ENCODE measurements around the gene SLC17A1. TPM values are rescaled to one million over a fixed set of nuclear protein-coding genes. Genes with fewer than 3 reads are reported as not detected.

Gene SLC17A1
- total RNA-seq, 2 donors from 2014 or later, result not detected

GRCh38 chr6:25832307-25832662 lies 433 bp upstream of the SLC17A1 start:
- intact Hi-C loops (cut with DNase I), result no loop called here
- no peak for TF ChIP-seq CTCF (IDR thresholded peaks at IDR 0.05)
- no peak for DNase-seq
- Histone ChIP-seq H3K27ac (no peak overlapping the region), H3K36me3 (no peaks in the 10 kb centered on the region), H3K9ac (ENCODE audit: low read depth in 2 of 2, low read length in 2 of 2) (no peak overlapping the region), H3K27me3 (no peaks in the 10 kb centered on the region), H3K9me3 (no peaks in the 10 kb centered on the region), H3K4me1 (no peaks in the 10 kb centered on the region), H3K4me3 (no peak overlapping the region)

GRCh38 chr6:25830458-25830857 lies 1.4 kb downstream of the SLC17A1 start:
- H3K9me3 ChIP-seq, result no peaks in the 10 kb centered on the region
- no peaks in the 10 kb centered on the region for H3K36me3 ChIP-seq
- intact Hi-C loops (cut with DNase I), result no loop called here
- H3K9ac ChIP-seq (ENCODE audit: low read depth in 2 of 2, low read length in 2 of 2), result no peak overlapping the region
- H3K27me3 ChIP-seq, result no peaks in the 10 kb centered on the region
- no peak for DNase-seq
- no peak overlapping the region for H3K27ac ChIP-seq
- no peaks in the 10 kb centered on the region for H3K4me1 ChIP-seq
- TF ChIP-seq CTCF (IDR thresholded peaks at IDR 0.05), result no peak
- H3K4me3 ChIP-seq, result no peak overlapping the region

- Histone ChIP-seq H3K9me3 (no peaks in the 10 kb centered on the region), H3K27me3 (no peaks in the 10 kb centered on the region), H3K4me1 (no peaks in the 10 kb centered on the region), H3K27ac (no peak overlapping the region), H3K4me3 (no peak overlapping the region), H3K36me3 (no peaks in the 10 kb centered on the region), H3K9ac (ENCODE audit: low read depth in 2 of 2, low read length in 2 of 2) (no peak overlapping the region)
- no peak for DNase-seq
- intact Hi-C loops (cut with DNase I), result no loop called here
- no peak for TF ChIP-seq CTCF (IDR thresholded peaks at IDR 0.05)
Observed at GRCh38 chr6:25829375-25829774, 2.5 kb downstream of the SLC17A1 start.

GRCh38 chr6:25821341-25821740 lies 10.5 kb downstream of the SLC17A1 start:
- TF ChIP-seq CTCF (IDR thresholded peaks at IDR 0.05), result no peak
- Histone ChIP-seq H3K4me3 (no peak overlapping the region), H3K27me3 (no peaks in the 10 kb centered on the region), H3K9ac (ENCODE audit: low read depth in 2 of 2, low read length in 2 of 2) (no peak overlapping the region), H3K36me3 (no peaks in the 10 kb centered on the region), H3K4me1 (no peaks in the 10 kb centered on the region), H3K9me3 (no peaks in the 10 kb centered on the region), H3K27ac (no peak overlapping the region)
- intact Hi-C loops (cut with DNase I), result no loop called here
- DNase-seq, result no peak

GRCh38 chr6:25816252-25816651 lies 15.6 kb downstream of the SLC17A1 start:
- intact Hi-C loops (cut with DNase I), result no loop called here
- TF ChIP-seq CTCF (IDR thresholded peaks at IDR 0.05), result no peak
- no peak for DNase-seq
- Histone ChIP-seq H3K9me3 (no peaks in the 10 kb centered on the region), H3K36me3 (no peaks in the 10 kb centered on the region), H3K27me3 (no peaks in the 10 kb centered on the region), H3K4me1 (no peaks in the 10 kb centered on the region), H3K27ac (no peak overlapping the region), H3K9ac (ENCODE audit: low read depth in 2 of 2, low read length in 2 of 2) (no peak overlapping the region), H3K4me3 (no peak overlapping the region)

- intact Hi-C loops (cut with DNase I), result no loop called here
- Histone ChIP-seq H3K4me3 (no peak overlapping the region), H3K9me3 (no peaks in the 10 kb centered on the region), H3K27ac (no peak overlapping the region), H3K36me3 (no peaks in the 10 kb centered on the region), H3K4me1 (no peaks in the 10 kb centered on the region), H3K9ac (ENCODE audit: low read depth in 2 of 2, low read length in 2 of 2) (no peak overlapping the region), H3K27me3 (no peaks in the 10 kb centered on the region)
- DNase-seq, result no peak
- no peak for TF ChIP-seq CTCF (IDR thresholded peaks at IDR 0.05)
Observed at GRCh38 chr6:25815194-25815593, 16.7 kb downstream of the SLC17A1 start.

All from colonic mucosa (tissue), 4 donors.